H1 (cell line): ENCODE results near the gene DGUOK. TPM values are rescaled to one million over a fixed set of nuclear protein-coding genes. Genes with fewer than 3 reads are reported as not detected.

Experiments used
- CTCF ChIA-PET: fragments of 300-600 bp; sonication (Branson Sonifier 250); formaldehyde crosslinking; loops from one replicate; lab custom pipeline; 2021; ENCODE audit not compliant: partially characterized antibody; lab: Charles Lee
- POLR2A ChIA-PET: fragments of 300-600 bp; sonication (Branson Sonifier 250); formaldehyde crosslinking; loops from one replicate; lab custom pipeline; 2021; ENCODE audit warnings: inconsistent platforms; ENCODE audit not compliant: partially characterized antibody; lab: Charles Lee
- DNase-seq, 2 experiments: peaks; one replicate each; pipeline versions ENCODE4 v3.0.0 to v3.0.0-alpha.2; 2010 to 2022; ENCODE audit warnings: low spot score in 2 of 2, low read depth in 1 of 2, mixed read lengths in 1 of 2
- FAIRE-seq: peaks from 2 replicates; lab custom pipeline; 2011; peaks lifted over from hg19 to GRCh38; lab: Jason Lieb, UNC
- H2AFZ ChIP-seq: 2 replicates; pipeline ENCODE4 v1.8.1; 2012; ENCODE audit warnings: low read length, inconsistent platforms
- H2AK5ac ChIP-seq: 2 replicates; pipeline ENCODE4 v1.6.1; 2013; ENCODE audit warnings: low read depth, low read length
- H2BK120ac ChIP-seq: replicated peaks from 2 replicates; pipeline ENCODE3; 2013; ENCODE audit warnings: low read depth, low read length, inconsistent platforms
- H2BK12ac ChIP-seq: 2 replicates; pipeline ENCODE4 v1.6.1; 2013; ENCODE audit warnings: low read depth, low read length
- H2BK15ac ChIP-seq: 2 replicates; pipeline ENCODE4 v1.6.1; 2013; ENCODE audit warnings: low read length
- H2BK20ac ChIP-seq: 2 replicates; pipeline ENCODE4 v1.6.1; 2013; ENCODE audit warnings: low read length
- H2BK5ac ChIP-seq: 2 replicates; pipeline ENCODE4 v1.6.1; 2013; ENCODE audit warnings: low read depth, low read length
- H3K14ac ChIP-seq: 2 replicates; pipeline ENCODE4 v1.6.1; 2013; ENCODE audit warnings: inconsistent platforms; ENCODE audit not compliant: insufficient read length
- H3K18ac ChIP-seq: 2 replicates; pipeline ENCODE4 v1.6.1; 2013; ENCODE audit warnings: low read length; ENCODE audit errors: extremely low read depth
- H3K23ac ChIP-seq: 2 replicates; pipeline ENCODE4 v1.6.1; 2013; ENCODE audit warnings: inconsistent platforms; ENCODE audit not compliant: insufficient read length
- H3K23me2 ChIP-seq: 2 replicates; pipeline ENCODE4 v1.6.1; 2013; ENCODE audit warnings: low read depth, low read length
- H3K27ac ChIP-seq: 2 replicates; pipeline ENCODE4 v1.6.1; 2011; ENCODE audit warnings: low read depth, low read length, inconsistent platforms
- H3K27me3 ChIP-seq, 4 experiments: replicated peaks in 1 of 4; 1 replicate in 1 of 4; 2 replicates in 3 of 4; pipeline versions ENCODE4 v1.6.1 to v1.8.1; 2011 to 2013; ENCODE audit warnings: low read length in 3 of 4, mild to moderate bottlenecking in 3 of 4, inconsistent platforms in 2 of 4, mixed read lengths in 2 of 4, moderate library complexity in 1 of 4; ENCODE audit not compliant: control insufficient read depth in 3 of 4, insufficient read depth in 3 of 4; ENCODE audit errors: extremely low read depth in 1 of 4
- H3K36me3 ChIP-seq, 4 experiments: 2 replicates each; pipeline versions ENCODE4 v1.6.1 to v1.8.1; 2011 to 2013; ENCODE audit warnings: mild to moderate bottlenecking in 4 of 4, low read length in 3 of 4, moderate library complexity in 2 of 4, control low read depth in 1 of 4, inconsistent platforms in 1 of 4; ENCODE audit not compliant: insufficient read depth in 4 of 4, control insufficient read depth in 2 of 4
- H3K4ac ChIP-seq: replicated peaks from 2 replicates; pipeline ENCODE3; 2013; ENCODE audit warnings: low read length, low read depth, mixed read lengths, inconsistent platforms; ENCODE audit not compliant: insufficient read length
- H3K4me1 ChIP-seq, 4 experiments: replicated peaks in 1 of 4; 1 replicate in 1 of 4; 2 replicates in 3 of 4; pipeline versions ENCODE4 v1.6.1 to v1.8.1; 2011 to 2013; ENCODE audit warnings: low read length in 3 of 4, inconsistent platforms in 2 of 4, mixed read lengths in 1 of 4; ENCODE audit not compliant: insufficient read depth in 4 of 4, control insufficient read depth in 3 of 4
- H3K4me2 ChIP-seq, 2 experiments: 2 replicates each; pipeline versions ENCODE4 v1.6.1 to v1.8.1; 2011 to 2013; ENCODE audit warnings: low read depth in 2 of 2, low read length in 2 of 2, control low read depth in 1 of 2, inconsistent platforms in 1 of 2, mild to moderate bottlenecking in 1 of 2; ENCODE audit not compliant: insufficient read depth in 1 of 2
- H3K4me3 ChIP-seq, 4 experiments: fragments of 200-600, 300-600 bp in 1 of 4; sonication (generic), shearing (Covaris generic), sonication (Bioruptor Twin) in 1 of 4; 2 replicates each; pipeline versions ENCODE4 v1.5.1 to v1.8.1; 2011 to 2016; ENCODE audit warnings: low read length in 4 of 4, low read depth in 3 of 4, control low read depth in 2 of 4, inconsistent platforms in 2 of 4, mild to moderate bottlenecking in 2 of 4, mixed read lengths in 1 of 4, moderate library complexity in 1 of 4; ENCODE audit not compliant: insufficient read depth in 2 of 4; ENCODE audit errors: extremely low read depth in 1 of 4
- H3K56ac ChIP-seq: replicated peaks from 2 replicates; pipeline ENCODE3; 2013; ENCODE audit warnings: low read depth, mild to moderate bottlenecking, mixed read lengths, low read length, inconsistent platforms; ENCODE audit not compliant: insufficient read length
- H3K79me1 ChIP-seq: 2 replicates; pipeline ENCODE4 v1.6.1; 2013; ENCODE audit warnings: low read depth, low read length, control low read depth
- H3K79me2 ChIP-seq, 2 experiments: 2 replicates each; pipeline versions ENCODE4 v1.6.1 to v1.8.1; 2012 to 2013; ENCODE audit warnings: low read length in 2 of 2, mild to moderate bottlenecking in 2 of 2, inconsistent platforms in 1 of 2; ENCODE audit not compliant: insufficient read depth in 2 of 2, control insufficient read depth in 1 of 2
- H3K9ac ChIP-seq, 4 experiments: replicated peaks in 1 of 4; 1 replicate in 1 of 4; 2 replicates in 3 of 4; pipeline versions ENCODE4 v1.6.1 to v1.8.1; 2011 to 2013; ENCODE audit warnings: low read depth in 3 of 4, low read length in 3 of 4, control low read depth in 2 of 4, mild to moderate bottlenecking in 2 of 4, moderate library complexity in 2 of 4, inconsistent platforms in 1 of 4; ENCODE audit errors: extremely low read depth in 1 of 4
- H3K9me3 ChIP-seq, 2 experiments: 2 replicates each; pipeline versions ENCODE4 v1.6.1 to v1.8.1; 2012 to 2013; ENCODE audit warnings: mild to moderate bottlenecking in 2 of 2, moderate library complexity in 2 of 2, control low read depth in 1 of 2, inconsistent platforms in 1 of 2, low read depth in 1 of 2, low read length in 1 of 2, mixed read lengths in 1 of 2; ENCODE audit not compliant: insufficient read depth in 2 of 2
- H4K20me1 ChIP-seq, 2 experiments: replicated peaks in 1 of 2; 2 replicates each; pipeline versions ENCODE3 to v1.8.1; 2011 to 2013; ENCODE audit warnings: inconsistent platforms in 2 of 2, low read length in 2 of 2, mild to moderate bottlenecking in 1 of 2; ENCODE audit not compliant: insufficient read depth in 2 of 2, control insufficient read depth in 1 of 2
- H4K5ac ChIP-seq: 2 replicates; pipeline ENCODE4 v1.6.1; 2013; ENCODE audit warnings: low read length, low read depth, mixed read lengths, inconsistent platforms; ENCODE audit not compliant: insufficient read length
- H4K8ac ChIP-seq: 2 replicates; pipeline ENCODE4 v1.8.0; 2013; ENCODE audit warnings: mild to moderate bottlenecking, moderate library complexity, low read length, inconsistent platforms; ENCODE audit not compliant: insufficient read depth; ENCODE audit errors: extremely low read depth
- H4K91ac ChIP-seq: replicated peaks from 2 replicates; pipeline ENCODE3; 2013; ENCODE audit warnings: low read length, mixed read lengths, inconsistent platforms; ENCODE audit not compliant: insufficient read length
- CBX5 ChIP-seq: fragments of 300-800, 300-1000 bp; sonication (generic); IDR thresholded peaks from 2 replicates; pipeline ENCODE4 v1.7.1; 2016; ENCODE audit warnings: antibody characterized with exemption, low read length, low read depth
- EGR1 ChIP-seq: IDR thresholded peaks from 2 replicates; pipeline ENCODE4 v1.6.1; 2011; ENCODE audit warnings: low read depth, low read length, borderline replicate concordance
- EP300 ChIP-seq, 2 experiments: IDR thresholded peaks; 1 replicate in 1 of 2; 2 replicates in 1 of 2; pipeline ENCODE4 v1.6.1; 2011 to 2012; ENCODE audit warnings: low read depth in 2 of 2, low read length in 2 of 2, mild to moderate bottlenecking in 2 of 2, borderline replicate concordance in 1 of 2, inconsistent platforms in 1 of 2, moderate library complexity in 1 of 2
- FOSL1 ChIP-seq: IDR thresholded peaks from 2 replicates; pipeline ENCODE4 v1.6.1; 2011; ENCODE audit warnings: mild to moderate bottlenecking, low read depth, low read length, moderate library complexity; ENCODE audit not compliant: insufficient read depth
- HDAC6 ChIP-seq: IDR thresholded peaks from one replicate; pipeline ENCODE4 v1.7.1; 2012; ENCODE audit warnings: low read depth, mild to moderate bottlenecking, inconsistent platforms, low read length, moderate library complexity
- MAX ChIP-seq: IDR thresholded peaks from 2 replicates; pipeline ENCODE4 v1.6.1; 2012; ENCODE audit warnings: inconsistent platforms
- NRF1 ChIP-seq: IDR thresholded peaks from 2 replicates; pipeline ENCODE4 v1.6.1; 2011; ENCODE audit warnings: mild to moderate bottlenecking, low read depth, low read length, improper control_type of control experiment
- RBBP5 ChIP-seq: IDR thresholded peaks from 2 replicates; pipeline ENCODE4 v1.7.1; 2012; ENCODE audit warnings: low read depth, mild to moderate bottlenecking, inconsistent platforms, low read length, moderate library complexity, borderline replicate concordance
- SIN3A ChIP-seq, 2 experiments: IDR thresholded peaks in 1 of 2; conservative IDR thresholded peaks in 1 of 2; 2 replicates each; pipeline ENCODE4 v1.6.1; 2011 to 2012; ENCODE audit warnings: low read length in 2 of 2, improper control_type of control experiment in 1 of 2, low read depth in 1 of 2, mild to moderate bottlenecking in 1 of 2
- SIRT6 ChIP-seq: IDR thresholded peaks from one replicate; pipeline ENCODE4 v1.7.1; 2012; ENCODE audit warnings: low read length, inconsistent platforms
- SP1 ChIP-seq: IDR thresholded peaks from 2 replicates; pipeline ENCODE4 v1.6.1; 2011; ENCODE audit warnings: low read depth, low read length
- TEAD4 ChIP-seq: IDR thresholded peaks from 2 replicates; pipeline ENCODE4 v1.6.1; 2012; ENCODE audit warnings: low read depth, low read length, inconsistent platforms, mixed read lengths
- USF2 ChIP-seq: IDR thresholded peaks from 2 replicates; pipeline ENCODE4 v1.6.1; 2011; ENCODE audit warnings: low read length, improper control_type of control experiment
- polyA plus RNA-seq, 7 experiments: library from polyadenylated mRNA; depleted of rRNA in 3 of 7; stranded (reverse) in 5 of 7; unstranded in 2 of 7; fragments of >200 nt in 5 of 7; fragments of 200-250 nt in 2 of 7; gene quantifications; 1 replicate in 5 of 7; 2 replicates in 1 of 7; 4 replicates in 1 of 7; pipeline versions ENCODE4 v1.2.1 to v1.2.3, GENCODE V29; 2011 to 2013; ENCODE audit warnings: missing spikeins in 2 of 7, mixed read lengths in 2 of 7
- total RNA-seq: library from RNA; stranded (reverse); fragmentation: NEBNext Ultra II Directional; extraction: Animal tissue kit (Norgen Biotek cat#: 25700); gene quantifications from 2 replicates; pipeline ENCODE4 v1.2.1, GENCODE V29; 2021

Gene DGUOK
- total and polyA plus RNA-seq, 2 of the 8 experiments (the other 6 are each of a cell fraction or from before 2014, with no cell fraction given), result 110 to 168 TPM

DNA sequence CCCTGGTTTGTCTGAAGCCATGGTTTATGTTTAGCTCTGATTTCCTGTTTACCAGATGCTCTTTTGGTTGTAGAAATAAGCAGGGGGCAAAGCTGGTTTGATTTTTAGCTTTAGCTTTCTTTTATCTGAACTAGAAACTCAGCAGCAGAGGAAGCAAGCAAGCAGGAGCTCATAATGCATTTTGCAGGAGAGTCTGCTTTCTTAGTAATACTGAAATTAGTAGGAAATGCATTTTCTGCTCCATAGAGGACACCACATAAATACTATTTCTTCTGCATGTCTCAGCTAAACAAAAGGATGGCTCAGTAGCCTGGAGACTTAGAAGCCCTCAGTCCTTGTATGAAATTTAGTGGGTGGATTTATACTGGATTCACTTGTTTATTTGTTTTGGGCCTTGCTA is 23.1 kb downstream of the DGUOK start:
- H3K4me3 ChIP-seq, result no peak overlapping the region
- H3K27ac ChIP-seq, result no peak overlapping the region
- H3K4ac ChIP-seq, result no peak overlapping the region
- no peaks in the 10 kb centered on the region for H3K27me3 ChIP-seq
- no peak overlapping the region for H3K18ac ChIP-seq
- H3K23ac ChIP-seq, result no peak overlapping the region
- peaks cover 17 to 71% (median 52%) of the 10 kb centered on the region in 4 experiments for H3K36me3 ChIP-seq
- no peak overlapping the region for H4K5ac ChIP-seq
- DNase-seq, result no peak
- H2BK12ac ChIP-seq, result no peak overlapping the region
- no peak for FAIRE-seq
- H2AK5ac ChIP-seq, result no peak overlapping the region
- peaks cover under 1% of the 10 kb centered on the region; the same call in 1 of the 2 replicates for H3K79me1 ChIP-seq
- ChIA-PET POLR2A (interaction anchor here (0.7 to 1.1 kb wide), 4 partner anchors 10 to 250 kb away, joined by 3 to 4 read pairs (median 4); no protein-coding TSS in a partner anchor), CTCF (interaction anchor here (1.1 to 1.7 kb wide), 3 partner anchors 11 to 71 kb away, joined by 3 to 7 read pairs (median 3); no protein-coding TSS in a partner anchor)
- H2BK120ac ChIP-seq, result no peak overlapping the region
- no peak overlapping the region for H3K9ac ChIP-seq
- no peak overlapping the region for H4K91ac ChIP-seq
- no peaks in the 10 kb centered on the region for H3K9me3 ChIP-seq
- no peak overlapping the region for H2BK5ac ChIP-seq
- H4K8ac ChIP-seq, result no peak overlapping the region
- no peak overlapping the region for H3K56ac ChIP-seq
- H3K4me2 ChIP-seq, result no peak overlapping the region
- H2BK15ac ChIP-seq, result no peak overlapping the region
- H3K14ac ChIP-seq, result no peak overlapping the region
- peaks cover 0 to 6% of the 10 kb centered on the region in 2 experiments; a peak in 1 of 4 replicates for H3K79me2 ChIP-seq
- no peaks in the 10 kb centered on the region for H3K4me1 ChIP-seq
- H3K23me2 ChIP-seq, result no peaks in the 10 kb centered on the region
- H4K20me1 ChIP-seq, result peaks cover 7 to 15% of the 10 kb centered on the region in 2 experiments
- no peak overlapping the region for H2AFZ ChIP-seq
- no peak overlapping the region for H2BK20ac ChIP-seq
- no peak for TF ChIP-seq EP300 (IDR thresholded peaks at IDR 0.05; ENCODE audit: borderline replicate concordance in 1 of 2, low read depth in 2 of 2, low read length in 2 of 2)
- TF ChIP-seq FOSL1, result no peak
- no peak for TF ChIP-seq TEAD4
- TF ChIP-seq SP1, result no peak
- TF ChIP-seq USF2, result no peak
- no peak for TF ChIP-seq SIRT6
- TF ChIP-seq HDAC6, result no peak
- TF ChIP-seq CBX5, result no peak
- TF ChIP-seq MAX, result no peak
- no peak for TF ChIP-seq RBBP5
- no peak for TF ChIP-seq SIN3A (conservative IDR thresholded peaks at IDR 0.05 in 1 of 2, IDR thresholded peaks at IDR 0.05 in 1 of 2; ENCODE audit: low read depth in 1 of 2, low read length in 2 of 2)
- no peak for TF ChIP-seq NRF1
- no peak for TF ChIP-seq EGR1
